ENCODE measurements around the gene DNM3. TPM values are rescaled to one million over a fixed set of nuclear protein-coding genes. Genes with fewer than 3 reads are reported as not detected.

The DNM3 gene
- total RNA-seq, 1 donor from 2014 or later, result 4.7 TPM

DNA sequence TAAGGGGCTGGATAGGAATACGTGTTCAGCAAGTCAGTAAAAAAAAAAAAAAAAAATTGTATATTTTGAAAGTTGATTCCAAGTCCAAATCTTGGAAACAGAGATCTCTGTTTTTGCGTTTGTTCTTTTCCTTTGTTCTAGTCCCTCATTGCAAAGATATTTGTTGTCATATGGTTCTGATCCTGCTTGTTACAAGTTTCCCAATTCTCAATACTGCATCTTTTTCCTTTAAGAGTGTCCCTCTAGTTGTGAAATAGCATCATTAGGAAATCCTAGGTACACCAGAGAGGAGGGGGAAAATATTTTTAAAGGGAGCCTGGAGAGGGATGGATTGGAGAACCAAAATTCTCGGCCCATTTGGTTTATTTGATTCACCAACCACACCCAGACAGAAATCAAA lies 426.9 kb downstream of the DNM3 start:
- Histone ChIP-seq H3K9ac (ENCODE audit: low read length) (no peak overlapping the region), H3K9me3 (ENCODE audit: insufficient read depth, low read depth, low read length) (no peaks in the 10 kb centered on the region), H3K79me2 (ENCODE audit: insufficient read depth, low read length) (no peaks in the 10 kb centered on the region), H4K20me1 (ENCODE audit: insufficient read depth, low read length) (no peaks in the 10 kb centered on the region), H3K4me2 (ENCODE audit: low read length) (no peak overlapping the region), H3K4me1 (ENCODE audit: insufficient read depth, low read length) (peaks cover 6% of the 10 kb centered on the region), H3K27me3 (ENCODE audit: insufficient read depth, low read length) (no peaks in the 10 kb centered on the region), H3K36me3 (ENCODE audit: insufficient read depth, low read length) (no peaks in the 10 kb centered on the region), H3K4me3 (ENCODE audit: insufficient read depth, low read depth, low read length) (no peak overlapping the region), H2AFZ (ENCODE audit: low read depth, low read length) (no peak overlapping the region), H3K27ac (ENCODE audit: low read depth, low read length) (no peak overlapping the region)
- no peak overlapping the region for H3K27ac Mint-ChIP-seq (ENCODE audit: unreplicated experiment)
- H3K36me3 Mint-ChIP-seq (ENCODE audit: low read depth, unreplicated experiment), result peaks cover 4% of the 10 kb centered on the region
- H3K4me1 Mint-ChIP-seq (ENCODE audit: low read depth, unreplicated experiment), result peaks cover 39% of the 10 kb centered on the region
- FAIRE-seq (no peak), DNase-seq (ENCODE audit: low read depth) (no peak)
- H3K9me3 Mint-ChIP-seq (ENCODE audit: unreplicated experiment), result no peaks in the 10 kb centered on the region
- H3K27me3 Mint-ChIP-seq (ENCODE audit: low read depth, unreplicated experiment), result no peaks in the 10 kb centered on the region
- no peak for TF ChIP-seq EZH2 (IDR thresholded peaks at IDR 0.05; ENCODE audit: insufficient read depth, low read length)
- TF ChIP-seq, protein P1, sequence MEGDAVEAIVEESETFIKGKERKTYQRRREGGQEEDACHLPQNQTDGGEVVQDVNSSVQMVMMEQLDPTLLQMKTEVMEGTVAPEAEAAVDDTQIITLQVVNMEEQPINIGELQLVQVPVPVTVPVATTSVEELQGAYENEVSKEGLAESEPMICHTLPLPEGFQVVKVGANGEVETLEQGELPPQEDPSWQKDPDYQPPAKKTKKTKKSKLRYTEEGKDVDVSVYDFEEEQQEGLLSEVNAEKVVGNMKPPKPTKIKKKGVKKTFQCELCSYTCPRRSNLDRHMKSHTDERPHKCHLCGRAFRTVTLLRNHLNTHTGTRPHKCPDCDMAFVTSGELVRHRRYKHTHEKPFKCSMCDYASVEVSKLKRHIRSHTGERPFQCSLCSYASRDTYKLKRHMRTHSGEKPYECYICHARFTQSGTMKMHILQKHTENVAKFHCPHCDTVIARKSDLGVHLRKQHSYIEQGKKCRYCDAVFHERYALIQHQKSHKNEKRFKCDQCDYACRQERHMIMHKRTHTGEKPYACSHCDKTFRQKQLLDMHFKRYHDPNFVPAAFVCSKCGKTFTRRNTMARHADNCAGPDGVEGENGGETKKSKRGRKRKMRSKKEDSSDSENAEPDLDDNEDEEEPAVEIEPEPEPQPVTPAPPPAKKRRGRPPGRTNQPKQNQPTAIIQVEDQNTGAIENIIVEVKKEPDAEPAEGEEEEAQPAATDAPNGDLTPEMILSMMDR (IDR thresholded peaks at IDR 0.05; ENCODE audit: insufficient read depth, low read depth, low read length), result no peak
- no peak overlapping the region for H3K4me3 Mint-ChIP-seq (ENCODE audit: unreplicated experiment)

DNA sequence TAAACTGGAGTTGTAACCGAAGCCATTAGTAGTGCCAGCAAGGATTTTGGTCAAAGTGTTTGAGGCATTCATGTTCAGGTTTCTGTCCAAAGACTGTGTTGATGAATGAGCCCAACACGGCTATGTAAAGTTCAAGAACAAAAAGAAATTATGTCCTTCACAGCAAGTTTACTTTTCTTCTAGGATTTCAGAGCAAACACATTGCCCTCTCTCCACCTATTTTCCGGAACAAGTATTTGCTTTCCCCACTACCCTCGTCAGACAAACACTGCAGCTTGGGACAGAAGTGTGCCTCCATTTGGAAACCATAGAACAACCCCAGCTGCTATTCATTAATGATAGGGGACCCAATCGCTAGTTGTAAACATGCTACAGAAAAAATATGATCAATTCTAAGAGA lies 427.8 kb downstream of the DNM3 start:
- no peak overlapping the region for H3K4me3 ChIP-seq (ENCODE audit: insufficient read depth, low read depth, low read length)
- no peaks in the 10 kb centered on the region for H3K9me3 Mint-ChIP-seq (ENCODE audit: unreplicated experiment)
- H3K27me3 Mint-ChIP-seq (ENCODE audit: low read depth, unreplicated experiment), result no peaks in the 10 kb centered on the region
- H3K9me3 ChIP-seq (ENCODE audit: insufficient read depth, low read depth, low read length), result no peaks in the 10 kb centered on the region
- peaks cover 6% of the 10 kb centered on the region for H3K4me1 ChIP-seq (ENCODE audit: insufficient read depth, low read length)
- peaks cover 45% of the 10 kb centered on the region for H3K4me1 Mint-ChIP-seq (ENCODE audit: low read depth, unreplicated experiment)
- H4K20me1 ChIP-seq (ENCODE audit: insufficient read depth, low read length), result no peaks in the 10 kb centered on the region
- H3K36me3 Mint-ChIP-seq (ENCODE audit: low read depth, unreplicated experiment), result peaks cover 4% of the 10 kb centered on the region
- no peak overlapping the region for H3K27ac ChIP-seq (ENCODE audit: low read depth, low read length)
- H3K4me2 ChIP-seq (ENCODE audit: low read length), result no peak overlapping the region
- peak; percentile 20 for FAIRE-seq
- H3K79me2 ChIP-seq (ENCODE audit: insufficient read depth, low read length), result no peaks in the 10 kb centered on the region
- no peak overlapping the region for H2AFZ ChIP-seq (ENCODE audit: low read depth, low read length)
- H3K4me3 Mint-ChIP-seq (ENCODE audit: unreplicated experiment), result no peak overlapping the region
- no peak overlapping the region for H3K9ac ChIP-seq (ENCODE audit: low read length)
- no peaks in the 10 kb centered on the region for H3K27me3 ChIP-seq (ENCODE audit: insufficient read depth, low read length)
- DNase-seq (ENCODE audit: low read depth), result no peak
- H3K27ac Mint-ChIP-seq (ENCODE audit: unreplicated experiment), result peak overlapping the region; percentile 79
- no peaks in the 10 kb centered on the region for H3K36me3 ChIP-seq (ENCODE audit: insufficient read depth, low read length)
- TF ChIP-seq EZH2 (IDR thresholded peaks at IDR 0.05; ENCODE audit: insufficient read depth, low read length), result no peak
- TF ChIP-seq, protein P1 (IDR thresholded peaks at IDR 0.05; ENCODE audit: insufficient read depth, low read depth, low read length), result no peak

DNA sequence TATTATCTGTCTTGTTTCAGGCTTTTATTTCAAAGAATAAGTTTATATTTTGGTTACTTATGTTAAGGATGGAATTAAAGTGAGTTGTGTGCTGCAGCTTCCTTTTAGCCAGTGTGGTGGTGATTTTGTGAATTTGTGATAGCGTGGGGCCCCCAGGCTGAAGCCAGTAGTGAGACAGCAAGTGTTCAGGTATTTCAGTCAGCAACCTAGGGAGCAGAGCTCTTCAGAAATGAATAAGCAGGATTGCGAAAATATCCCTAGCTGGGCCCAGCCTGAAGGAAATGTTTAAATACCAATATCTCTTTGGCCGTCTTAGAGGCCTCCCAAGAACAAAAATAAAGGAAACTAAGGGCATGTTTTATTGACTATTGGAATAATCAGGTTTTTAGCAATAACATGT lies 428.3 kb downstream of the DNM3 start:
- H3K4me2 ChIP-seq (ENCODE audit: low read length), result no peak overlapping the region
- TF ChIP-seq EZH2 (IDR thresholded peaks at IDR 0.05; ENCODE audit: insufficient read depth, low read length), result no peak
- TF ChIP-seq, protein P1 (IDR thresholded peaks at IDR 0.05; ENCODE audit: insufficient read depth, low read depth, low read length), result no peak
- Mint-ChIP-seq H3K4me3 (ENCODE audit: unreplicated experiment) (no peak overlapping the region), H3K36me3 (ENCODE audit: low read depth, unreplicated experiment) (no peaks in the 10 kb centered on the region), H3K9me3 (ENCODE audit: unreplicated experiment) (no peaks in the 10 kb centered on the region), H3K27ac (ENCODE audit: unreplicated experiment) (peak overlapping the region; percentile 79), H3K27me3 (ENCODE audit: low read depth, unreplicated experiment) (no peaks in the 10 kb centered on the region), H3K4me1 (ENCODE audit: low read depth, unreplicated experiment) (peaks cover 49% of the 10 kb centered on the region)
- H3K4me3 ChIP-seq (ENCODE audit: insufficient read depth, low read depth, low read length), result no peak overlapping the region
- H3K27me3 ChIP-seq (ENCODE audit: insufficient read depth, low read length), result no peaks in the 10 kb centered on the region
- H2AFZ ChIP-seq (ENCODE audit: low read depth, low read length), result no peak overlapping the region
- H3K36me3 ChIP-seq (ENCODE audit: insufficient read depth, low read length), result no peaks in the 10 kb centered on the region
- H3K79me2 ChIP-seq (ENCODE audit: insufficient read depth, low read length), result no peaks in the 10 kb centered on the region
- peak; percentile 38 for DNase-seq (ENCODE audit: low read depth)
- H4K20me1 ChIP-seq (ENCODE audit: insufficient read depth, low read length), result no peaks in the 10 kb centered on the region
- H3K9ac ChIP-seq (ENCODE audit: low read length), result no peak overlapping the region
- H3K27ac ChIP-seq (ENCODE audit: low read depth, low read length), result no peak overlapping the region
- H3K9me3 ChIP-seq (ENCODE audit: insufficient read depth, low read depth, low read length), result no peaks in the 10 kb centered on the region
- peaks cover 6% of the 10 kb centered on the region for H3K4me1 ChIP-seq (ENCODE audit: insufficient read depth, low read length)
- no peak for FAIRE-seq
